BE2C (cell line): ENCODE results near the gene SETD2.

ENCODE experiments used
- DNase-seq: peaks from one replicate; pipeline ENCODE4 v3.0.0-alpha.2; 2020
- H3K27me3 ChIP-seq: fragments of 250-450 bp; sonication (Bioruptor Pico); 2 replicates; pipeline ENCODE4 v1.5.1; 2020; ENCODE audit warnings: mild to moderate bottlenecking
- H3K36me3 ChIP-seq: fragments of 250-450 bp; sonication (Bioruptor Pico); 2 replicates; pipeline ENCODE4 v1.5.1; 2020; ENCODE audit warnings: mild to moderate bottlenecking
- H3K4me1 ChIP-seq: fragments of 250-450 bp; sonication (Bioruptor Pico); 2 replicates; pipeline ENCODE4 v1.5.1; 2020
- H3K4me3 ChIP-seq: 2 replicates; pipeline ENCODE4 v1.5.1; 2011; ENCODE audit warnings: low read depth, low read length
- H3K9me3 ChIP-seq: fragments of 250-450 bp; sonication (Bioruptor Pico); 2 replicates; pipeline ENCODE4 v1.5.1; 2020
- TF ChIP-seq, protein P1 (sequence below): IDR thresholded peaks from 2 replicates; pipeline ENCODE4 v1.5.1; 2012; ENCODE audit warnings: mild to moderate bottlenecking, low read depth, low read length

SETD2 gene

DNA sequence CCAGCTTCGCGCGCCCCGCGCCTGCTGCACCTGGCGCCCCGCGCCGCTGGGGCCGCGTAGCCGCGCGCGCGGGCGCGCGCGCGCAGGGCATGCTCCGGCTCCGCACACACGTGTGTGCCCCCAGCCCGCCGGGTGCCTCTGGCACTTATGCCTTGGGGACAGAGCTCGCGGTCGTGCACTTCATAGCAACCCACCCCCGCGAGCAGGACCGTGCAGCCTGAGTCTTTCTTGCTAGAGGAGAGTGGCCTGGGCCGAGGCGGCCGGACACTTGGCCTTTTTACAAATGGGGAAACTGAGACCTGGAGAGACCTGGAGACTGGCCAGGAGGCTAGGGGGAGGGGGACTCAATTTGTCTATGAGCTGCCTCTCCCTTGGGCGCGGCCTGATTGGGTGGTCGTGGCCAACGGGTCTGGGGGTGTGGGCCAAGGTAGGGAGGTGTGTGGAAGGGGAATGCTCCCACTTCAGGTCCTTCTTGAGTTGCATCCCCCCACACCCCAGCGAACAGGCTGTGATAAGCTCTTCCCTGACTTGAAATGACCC is 183.9 kb downstream of the SETD2 start:
- Histone ChIP-seq H3K36me3 (no peaks in the 10 kb centered on the region), H3K27me3 (no peaks in the 10 kb centered on the region), H3K4me1 (no peaks in the 10 kb centered on the region), H3K9me3 (no peaks in the 10 kb centered on the region), H3K4me3 (peak overlapping the region; percentile 63)
- DNase-seq: no peak
- TF ChIP-seq, protein P1, sequence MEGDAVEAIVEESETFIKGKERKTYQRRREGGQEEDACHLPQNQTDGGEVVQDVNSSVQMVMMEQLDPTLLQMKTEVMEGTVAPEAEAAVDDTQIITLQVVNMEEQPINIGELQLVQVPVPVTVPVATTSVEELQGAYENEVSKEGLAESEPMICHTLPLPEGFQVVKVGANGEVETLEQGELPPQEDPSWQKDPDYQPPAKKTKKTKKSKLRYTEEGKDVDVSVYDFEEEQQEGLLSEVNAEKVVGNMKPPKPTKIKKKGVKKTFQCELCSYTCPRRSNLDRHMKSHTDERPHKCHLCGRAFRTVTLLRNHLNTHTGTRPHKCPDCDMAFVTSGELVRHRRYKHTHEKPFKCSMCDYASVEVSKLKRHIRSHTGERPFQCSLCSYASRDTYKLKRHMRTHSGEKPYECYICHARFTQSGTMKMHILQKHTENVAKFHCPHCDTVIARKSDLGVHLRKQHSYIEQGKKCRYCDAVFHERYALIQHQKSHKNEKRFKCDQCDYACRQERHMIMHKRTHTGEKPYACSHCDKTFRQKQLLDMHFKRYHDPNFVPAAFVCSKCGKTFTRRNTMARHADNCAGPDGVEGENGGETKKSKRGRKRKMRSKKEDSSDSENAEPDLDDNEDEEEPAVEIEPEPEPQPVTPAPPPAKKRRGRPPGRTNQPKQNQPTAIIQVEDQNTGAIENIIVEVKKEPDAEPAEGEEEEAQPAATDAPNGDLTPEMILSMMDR: no peak

DNA sequence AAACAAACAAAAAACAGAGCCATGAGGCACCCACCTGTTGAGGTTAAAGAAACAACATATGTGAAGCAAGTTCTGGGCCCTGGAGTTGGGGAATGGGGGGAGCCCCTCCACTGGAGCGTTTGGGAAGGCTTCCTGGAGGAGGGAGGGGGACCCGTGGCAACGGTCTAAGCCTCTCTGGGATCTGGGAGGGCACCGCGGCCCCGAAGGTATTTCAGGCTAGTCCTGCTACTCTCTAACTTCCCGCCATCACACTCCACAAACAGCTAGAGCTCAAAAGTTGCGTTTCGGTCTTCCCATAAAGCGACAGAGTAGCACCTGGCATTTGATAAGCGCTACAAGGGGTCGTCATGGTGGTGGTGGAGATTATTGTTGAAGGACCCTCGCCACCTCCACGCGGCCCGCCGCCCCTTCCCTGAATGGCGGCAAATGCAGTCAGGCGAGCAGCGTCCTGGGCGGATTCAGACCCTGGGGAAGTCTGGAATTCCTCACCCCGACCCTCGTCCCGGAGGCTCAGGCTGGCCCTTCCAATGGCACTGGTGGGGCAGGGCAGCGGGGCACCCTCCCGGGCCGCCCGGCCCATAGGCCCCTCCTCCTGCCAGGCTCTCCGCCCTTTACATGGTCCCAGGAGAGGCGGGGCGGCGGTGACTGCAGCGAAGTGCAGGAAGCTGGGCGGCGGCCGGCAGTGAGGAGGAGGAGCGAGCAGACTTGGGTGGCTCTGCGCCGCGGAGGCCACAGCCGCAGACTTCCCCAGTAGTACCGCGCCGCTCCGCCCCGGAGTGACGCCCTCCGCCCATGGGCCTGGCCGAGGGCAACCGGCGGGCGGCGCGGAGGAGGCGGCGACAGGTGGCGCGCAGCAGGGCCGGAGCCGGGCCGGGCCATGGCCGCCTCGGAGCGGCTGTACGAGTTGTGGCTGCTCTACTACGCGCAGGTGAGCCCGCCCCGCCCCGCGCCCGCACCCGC is 184.6 kb downstream of the SETD2 start, which contains the start of gene NBEAL2:
NBEAL2 (plus strand) TSS at position 682 of the 960 bp plus-strand sequence; CDS start at position 878, 196 bp downstream.
- no peaks in the 10 kb centered on the region for H3K36me3 ChIP-seq
- H3K9me3 ChIP-seq: no peaks in the 10 kb centered on the region
- DNase-seq: peak; percentile 92
- TF ChIP-seq, protein P1: no peak
- peak within 1 kb of the TSS; percentile 63 for H3K4me3 ChIP-seq
- no peaks in the 10 kb centered on the region for H3K27me3 ChIP-seq
- H3K4me1 ChIP-seq: no peaks in the 10 kb centered on the region

DNA sequence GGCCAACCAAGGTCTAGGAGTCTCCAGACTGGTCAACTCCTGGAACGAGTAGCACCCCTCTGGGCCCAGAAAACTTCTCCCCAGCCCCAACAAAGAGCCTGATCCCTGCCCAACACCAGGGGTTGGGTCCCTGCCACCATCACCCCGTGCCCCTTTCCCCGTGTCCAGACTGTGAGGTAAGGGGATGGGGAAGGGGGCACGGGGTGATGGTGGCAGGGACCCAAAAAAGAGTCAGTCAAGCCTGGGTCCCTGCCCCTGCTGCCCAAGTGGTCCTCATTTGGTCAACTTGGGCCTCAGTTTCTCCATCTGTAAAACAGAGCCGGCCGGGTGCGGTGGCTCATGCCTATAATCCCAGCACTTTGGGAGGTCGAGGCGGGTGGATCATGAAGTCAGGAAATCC is 185.5 kb downstream of the SETD2 start:
- H3K4me1 ChIP-seq: no peaks in the 10 kb centered on the region
- no peaks in the 10 kb centered on the region for H3K27me3 ChIP-seq
- DNase-seq: no peak
- H3K9me3 ChIP-seq: no peaks in the 10 kb centered on the region
- TF ChIP-seq, protein P1: no peak
- H3K4me3 ChIP-seq: no peak overlapping the region
- no peaks in the 10 kb centered on the region for H3K36me3 ChIP-seq

DNA sequence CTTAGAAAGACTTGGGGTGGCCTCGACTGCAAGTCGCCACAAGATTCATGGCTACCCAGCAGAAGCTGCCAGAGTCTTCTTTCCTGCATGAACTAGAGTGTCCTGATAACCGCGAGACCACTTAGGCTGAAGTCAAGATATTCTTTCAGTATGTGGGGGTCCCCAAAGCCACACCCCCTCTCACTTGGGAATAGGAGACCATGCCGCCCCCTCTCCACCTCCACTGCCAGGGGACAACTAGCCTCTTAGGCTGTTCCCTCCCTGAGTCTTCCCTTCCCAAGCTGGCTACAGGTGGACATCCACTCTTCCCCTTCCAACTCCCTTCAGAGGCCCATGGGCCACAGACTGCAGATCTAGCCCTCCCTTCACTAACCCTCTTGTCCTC is 186.1 kb downstream of the SETD2 start:
- Histone ChIP-seq H3K4me3 (no peak overlapping the region), H3K4me1 (no peaks in the 10 kb centered on the region), H3K9me3 (no peaks in the 10 kb centered on the region), H3K27me3 (no peaks in the 10 kb centered on the region), H3K36me3 (no peaks in the 10 kb centered on the region)
- TF ChIP-seq, protein P1: no peak
- no peak for DNase-seq

DNA sequence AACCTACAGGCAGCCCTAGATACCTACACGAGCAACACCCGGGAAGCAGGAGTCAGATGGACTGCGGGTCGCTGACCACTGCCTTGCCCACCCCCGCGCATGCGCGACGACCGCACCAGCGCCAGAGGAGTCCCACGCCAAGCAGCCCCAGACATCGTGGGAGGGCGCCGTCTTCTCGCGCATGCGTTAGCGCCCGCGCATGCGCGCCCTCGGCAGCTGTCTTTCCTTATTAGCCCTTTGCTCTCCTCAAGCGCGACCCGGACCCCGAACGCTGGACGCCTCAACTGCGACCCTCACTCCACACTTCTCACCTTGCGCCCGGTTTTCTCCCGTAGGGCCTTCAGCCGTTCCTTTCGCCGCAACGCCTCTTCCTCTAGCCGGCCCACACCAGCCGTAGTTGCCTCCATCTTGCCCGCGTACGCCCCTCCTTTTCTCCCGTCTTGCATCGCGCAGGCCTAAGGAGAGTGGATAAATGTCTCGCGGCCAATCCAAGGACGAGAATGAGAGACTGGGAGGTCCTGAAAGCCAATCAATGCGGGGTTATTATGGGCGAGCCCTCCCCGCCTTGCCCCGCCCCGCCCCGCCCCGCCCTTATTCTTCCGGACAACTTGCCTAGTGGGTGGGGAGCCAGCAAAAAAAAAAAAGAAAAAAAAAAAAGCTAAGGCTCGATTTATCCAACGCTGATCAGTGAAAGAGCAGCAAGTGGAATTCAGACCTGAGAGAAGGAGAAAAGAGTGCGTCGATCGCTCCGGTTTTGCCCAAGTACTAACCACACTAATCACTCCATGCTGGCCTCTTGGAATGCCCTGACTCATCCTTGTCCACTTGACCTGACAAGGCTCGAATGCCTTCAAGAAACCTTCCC is 187.4 kb downstream of the SETD2 start, which contains the start of gene CCDC12:
CCDC12 (minus strand) TSS at position 420 of the 865 bp plus-strand sequence; CDS start at position 407, 13 bp downstream.
- no peaks in the 10 kb centered on the region for H3K27me3 ChIP-seq
- H3K9me3 ChIP-seq: no peaks in the 10 kb centered on the region
- TF ChIP-seq, protein P1: no peak
- no peaks in the 10 kb centered on the region for H3K36me3 ChIP-seq
- H3K4me1 ChIP-seq: no peaks in the 10 kb centered on the region
- H3K4me3 ChIP-seq: peak within 1 kb of the TSS; percentile 86
- DNase-seq: peak; percentile 86
